SW480 (cell line): Measurements from ENCODE around the gene C1orf21.
"Not testable (repeated sequence)": the region's sequence is repeated elsewhere in the genome, so short reads cannot be mapped to it uniquely, and the experiment has no call there.

Source experiments
- DNase-seq: peaks from one replicate; pipeline ENCODE4 v3.0.0-alpha.2; 2016; ENCODE audit warnings: low spot score

The C1orf21 gene, protein sequence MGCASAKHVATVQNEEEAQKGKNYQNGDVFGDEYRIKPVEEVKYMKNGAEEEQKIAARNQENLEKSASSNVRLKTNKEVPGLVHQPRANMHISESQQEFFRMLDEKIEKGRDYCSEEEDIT

DNA sequence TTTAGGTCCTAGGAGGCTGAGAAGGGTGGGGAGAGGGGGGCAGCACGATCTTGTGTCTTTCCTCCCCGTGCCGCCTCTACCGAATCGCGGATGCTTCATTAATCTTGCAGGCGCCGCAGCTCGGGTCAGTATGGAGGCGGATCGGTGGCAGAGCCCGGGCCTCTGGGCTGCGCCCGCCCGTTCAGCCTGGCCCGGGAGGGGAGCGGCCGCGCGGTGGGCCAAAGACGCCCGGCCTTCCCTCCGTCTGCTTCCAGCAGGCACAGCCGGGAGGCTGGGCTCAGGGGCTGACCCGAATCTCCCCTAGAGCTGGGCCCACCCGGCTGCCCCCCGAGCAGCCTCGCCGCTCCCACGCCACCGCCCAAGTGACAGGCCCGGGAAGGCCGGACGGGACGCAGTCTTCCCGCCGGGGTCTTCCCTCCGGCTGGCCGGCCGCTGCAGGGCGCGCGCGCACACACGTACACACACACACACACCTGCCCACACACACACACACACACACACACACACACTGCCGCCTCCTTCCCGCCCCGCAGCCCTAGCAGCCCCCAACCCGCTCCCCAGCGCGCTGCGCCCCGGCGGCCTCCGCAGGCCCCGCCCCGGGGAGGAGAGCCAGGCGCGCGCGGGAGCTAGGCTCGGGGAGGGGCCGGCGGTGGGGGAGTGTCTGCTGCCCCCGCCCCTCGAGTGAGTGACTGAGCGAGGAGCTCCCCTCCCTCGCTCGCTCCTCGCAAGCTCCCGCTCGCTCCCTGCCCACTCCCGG lies at the start of gene C1orf21:
TSS of gene C1orf21 (plus strand) at position 718 of the 757 bp plus-strand sequence. CDS start 90,481 bp downstream, outside the sequence.
- DNase-seq: peak; percentile 77

DNA sequence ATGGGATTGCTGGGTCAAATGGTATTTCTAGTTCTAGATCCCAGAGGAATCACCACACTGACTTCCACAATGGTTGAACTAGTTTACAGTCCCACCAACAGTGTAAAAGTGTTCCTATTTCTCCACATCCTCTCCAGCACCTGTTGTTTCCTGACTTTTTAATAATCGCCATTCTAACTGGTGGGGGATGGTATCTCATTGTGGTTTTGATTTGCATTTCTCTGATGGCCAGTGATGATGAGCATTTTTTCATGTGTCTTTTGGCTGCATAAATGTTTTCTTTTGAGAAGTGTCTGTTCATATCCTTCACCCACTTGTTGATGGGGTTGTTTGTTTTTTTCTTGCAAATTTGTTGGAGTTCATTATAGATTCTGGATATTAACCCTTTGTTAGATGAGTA lies 49.0 kb upstream of the C1orf21 start:
- not testable (repeated sequence) for DNase-seq

DNA sequence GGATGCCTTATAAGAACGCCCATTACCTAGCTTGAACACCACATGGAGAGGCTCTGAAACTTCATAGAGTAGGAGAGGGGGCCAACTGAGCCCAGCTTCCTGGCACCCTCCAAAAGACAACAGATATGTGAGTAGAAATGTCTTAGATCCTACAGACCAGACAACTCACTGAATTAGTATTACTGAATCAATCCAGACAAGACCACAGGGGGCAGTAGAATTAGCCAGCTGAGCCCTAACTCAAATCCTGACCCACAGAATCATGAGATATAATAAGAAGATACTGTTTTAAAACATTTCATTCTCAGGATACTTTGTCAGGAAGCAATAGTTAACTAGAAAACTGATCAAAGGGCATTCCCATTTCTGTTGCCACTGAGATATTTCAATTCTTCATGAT lies 45.8 kb upstream of the C1orf21 start:
- DNase-seq: peak; percentile 5

DNA sequence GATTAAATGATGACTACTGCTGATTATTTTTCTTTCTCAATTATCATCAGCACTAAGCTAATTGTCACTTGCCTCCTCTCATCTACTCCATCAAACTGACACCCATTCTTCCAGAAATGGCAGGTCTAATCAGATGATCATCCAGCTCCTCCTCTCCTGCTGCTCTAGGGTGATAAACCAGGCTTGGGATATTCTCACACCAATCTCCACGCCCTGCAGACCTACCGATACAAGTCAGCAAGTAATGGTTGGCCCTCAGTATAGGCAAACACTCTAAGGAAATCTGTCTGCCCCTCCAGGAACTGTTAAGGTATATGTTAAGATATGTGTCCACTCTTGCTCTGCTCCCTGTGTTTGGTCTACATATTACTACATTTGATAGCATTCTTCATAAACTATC lies 36.3 kb upstream of the C1orf21 start:
- DNase-seq: no peak

DNA sequence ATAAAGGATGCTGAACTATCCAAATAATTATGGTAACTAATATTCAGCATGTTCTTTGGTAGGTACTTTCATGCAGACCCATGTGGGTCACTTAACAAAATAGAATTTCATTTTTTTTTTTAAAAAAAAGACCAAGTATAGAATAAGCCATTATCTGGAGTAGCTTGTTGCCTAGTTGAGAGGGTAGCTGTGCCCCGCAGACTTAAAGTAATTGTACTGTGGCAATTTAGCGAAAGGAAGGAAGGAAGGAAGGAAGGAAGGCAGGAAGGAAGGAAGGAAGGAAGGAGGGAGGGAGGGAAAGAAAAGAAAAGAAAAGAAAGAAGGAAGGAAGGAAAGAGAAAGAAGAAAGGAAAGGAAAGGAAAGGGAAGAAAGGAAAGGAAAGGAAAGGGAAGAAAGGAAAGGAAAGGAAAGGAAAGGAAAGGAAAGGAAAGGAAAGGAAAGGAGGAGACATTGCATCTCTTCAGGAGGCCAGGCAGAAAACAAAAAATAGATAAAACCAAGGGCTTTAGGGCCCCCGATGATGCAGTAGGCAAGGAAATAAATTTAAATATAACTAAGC lies 35.3 kb upstream of the C1orf21 start:
- DNase-seq: no peak

DNA sequence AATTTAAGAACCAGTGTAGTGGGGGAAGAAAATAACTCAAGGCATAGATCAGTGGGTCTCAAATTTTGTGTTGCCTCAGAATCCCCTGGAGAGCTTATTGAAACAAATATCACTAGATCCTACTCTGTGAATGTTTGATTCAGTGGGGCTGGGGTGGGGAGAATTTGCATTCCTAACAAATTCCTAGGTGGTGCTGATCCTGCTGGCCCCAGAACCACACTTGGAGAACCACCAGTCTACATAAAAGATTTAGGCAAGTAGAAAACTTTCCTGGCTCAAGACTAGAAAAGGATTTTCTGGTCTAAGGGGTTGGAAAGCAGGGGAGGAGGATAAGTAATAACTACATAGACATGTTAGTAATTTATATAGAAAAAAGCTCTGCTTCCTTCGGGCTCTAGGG lies 34.1 kb upstream of the C1orf21 start:
- no peak for DNase-seq

DNA sequence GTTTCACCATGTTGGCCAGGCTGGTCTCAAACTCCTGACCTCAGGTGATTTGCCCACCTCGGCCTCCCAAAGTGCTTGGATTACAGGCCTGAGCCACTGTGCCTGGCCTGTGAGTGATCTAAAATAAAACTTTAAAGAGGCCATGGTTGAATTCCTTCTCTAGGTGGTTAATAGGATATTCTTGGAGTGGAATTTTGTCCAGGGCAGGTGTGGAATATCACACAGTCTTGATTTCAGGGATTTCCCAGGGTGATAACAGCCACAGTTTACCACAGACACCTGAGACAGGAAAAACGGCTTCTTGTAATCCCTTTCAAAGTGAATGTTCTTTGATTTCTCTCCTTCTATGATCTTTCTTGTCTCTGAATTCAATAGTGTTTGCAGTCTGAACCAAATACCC lies 32.1 kb upstream of the C1orf21 start:
- DNase-seq: no peak

DNA sequence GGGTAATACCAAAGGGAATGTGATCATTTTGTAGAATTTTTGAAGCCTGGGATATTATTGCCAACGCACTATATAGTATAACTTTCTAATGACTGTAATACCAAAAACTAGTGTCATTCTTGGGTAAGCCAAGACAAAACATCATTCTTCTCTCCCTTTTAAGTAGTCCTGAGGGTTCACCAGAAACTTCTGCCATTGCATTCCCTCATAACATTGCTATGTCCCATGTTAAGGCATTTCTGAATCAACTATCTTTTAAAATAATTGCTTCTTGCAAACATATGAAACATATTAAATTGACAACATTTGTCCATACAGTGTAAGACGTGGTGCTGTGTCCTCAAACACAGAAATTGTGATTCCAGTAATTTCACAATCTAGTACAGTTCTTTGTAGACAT lies 29.9 kb upstream of the C1orf21 start:
- no peak for DNase-seq

DNA sequence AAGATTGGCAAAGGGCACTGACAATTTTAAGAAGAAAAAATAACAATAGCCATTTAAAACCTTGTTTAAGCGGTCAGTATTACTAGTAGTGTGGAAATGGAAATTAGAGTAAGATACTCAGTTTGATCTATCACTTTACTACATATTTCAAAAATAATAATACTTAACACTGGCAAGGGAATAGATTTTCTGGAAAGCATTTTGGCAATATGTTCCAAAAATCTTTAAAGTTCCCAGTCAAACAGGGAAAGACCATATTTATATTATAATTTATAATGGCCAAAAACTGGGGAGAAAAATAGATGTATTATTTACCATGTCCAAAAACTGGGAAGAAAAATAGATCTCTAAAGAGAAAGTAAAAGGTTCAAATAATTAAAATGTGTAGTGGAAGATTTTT lies 28.6 kb upstream of the C1orf21 start:
- DNase-seq: no peak

DNA sequence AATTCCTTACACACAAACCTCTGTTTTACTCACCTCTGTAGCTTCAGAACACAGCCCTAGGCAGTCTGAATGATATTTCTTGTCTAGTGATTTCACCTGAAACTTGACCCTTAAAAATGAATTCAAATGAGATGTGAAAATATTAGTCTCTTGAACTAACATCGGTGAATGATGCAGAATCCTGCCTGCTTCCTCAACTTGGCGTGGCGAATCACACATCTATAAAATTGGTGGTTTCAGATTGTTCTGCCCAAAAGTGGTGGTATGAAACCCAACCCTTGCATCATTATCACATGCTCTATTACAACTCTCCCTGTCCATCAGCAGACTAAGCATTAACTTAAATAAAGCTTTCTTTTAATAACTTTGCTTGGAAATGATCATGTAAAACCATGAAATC lies 26.9 kb upstream of the C1orf21 start:
- DNase-seq: no peak

DNA sequence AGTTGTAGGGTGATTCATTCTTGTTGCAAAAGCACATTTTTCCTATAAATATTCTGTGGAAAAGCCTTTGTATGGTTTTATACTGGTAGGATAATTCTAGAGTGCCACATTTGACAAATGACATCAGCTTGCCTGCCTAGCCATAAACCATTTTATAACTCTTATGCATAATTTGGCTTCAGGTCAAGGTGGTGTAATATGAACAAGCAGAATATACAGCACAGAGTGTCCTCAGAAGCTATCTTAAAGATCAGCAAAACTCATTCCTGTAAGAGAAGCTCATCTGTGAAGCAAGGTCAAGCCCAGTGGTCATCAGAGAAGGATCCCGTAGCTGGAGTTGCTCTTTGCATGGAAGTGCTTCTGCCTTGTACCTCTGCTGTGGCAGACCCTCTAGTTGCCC lies 24.0 kb upstream of the C1orf21 start:
- no peak for DNase-seq

DNA sequence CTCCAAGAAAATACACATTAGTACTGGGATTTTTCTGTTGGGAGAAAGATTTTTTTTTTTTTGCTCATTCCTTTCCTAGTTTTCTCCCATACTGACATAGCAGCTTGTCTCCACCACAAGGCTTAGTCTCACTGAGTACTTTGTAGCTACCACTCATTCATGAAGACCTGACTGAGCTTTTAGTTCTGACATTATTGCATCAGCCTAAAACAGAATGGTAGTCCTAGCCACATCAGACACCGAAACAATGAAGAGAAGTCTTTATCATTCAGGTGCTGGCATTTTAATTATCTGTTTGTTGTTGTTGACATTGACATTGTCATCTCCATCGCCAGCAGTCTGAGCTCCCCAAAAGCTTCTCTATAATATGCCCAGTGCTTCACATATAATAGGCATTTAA lies 21.1 kb upstream of the C1orf21 start:
- DNase-seq: peak; percentile 33

DNA sequence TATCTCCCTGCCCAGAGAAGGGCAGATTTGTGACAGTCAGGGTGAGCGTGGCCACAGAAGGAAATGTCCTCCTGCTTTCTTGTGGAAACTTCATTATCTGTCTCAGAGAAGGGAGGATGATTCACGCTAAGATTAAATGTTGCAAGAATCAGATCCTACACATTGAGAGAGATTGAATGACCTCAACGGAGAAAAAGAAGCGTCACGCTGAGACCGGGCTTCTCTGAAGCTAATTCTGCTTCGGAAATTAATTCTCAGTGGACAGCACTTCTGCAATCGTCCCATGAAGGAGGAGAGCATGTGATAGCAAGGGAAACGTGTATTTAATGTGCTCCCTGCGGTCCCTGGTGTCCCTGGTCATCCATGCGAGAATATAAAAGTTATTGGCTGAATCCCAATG lies 19.8 kb upstream of the C1orf21 start:
- DNase-seq: no peak

DNA sequence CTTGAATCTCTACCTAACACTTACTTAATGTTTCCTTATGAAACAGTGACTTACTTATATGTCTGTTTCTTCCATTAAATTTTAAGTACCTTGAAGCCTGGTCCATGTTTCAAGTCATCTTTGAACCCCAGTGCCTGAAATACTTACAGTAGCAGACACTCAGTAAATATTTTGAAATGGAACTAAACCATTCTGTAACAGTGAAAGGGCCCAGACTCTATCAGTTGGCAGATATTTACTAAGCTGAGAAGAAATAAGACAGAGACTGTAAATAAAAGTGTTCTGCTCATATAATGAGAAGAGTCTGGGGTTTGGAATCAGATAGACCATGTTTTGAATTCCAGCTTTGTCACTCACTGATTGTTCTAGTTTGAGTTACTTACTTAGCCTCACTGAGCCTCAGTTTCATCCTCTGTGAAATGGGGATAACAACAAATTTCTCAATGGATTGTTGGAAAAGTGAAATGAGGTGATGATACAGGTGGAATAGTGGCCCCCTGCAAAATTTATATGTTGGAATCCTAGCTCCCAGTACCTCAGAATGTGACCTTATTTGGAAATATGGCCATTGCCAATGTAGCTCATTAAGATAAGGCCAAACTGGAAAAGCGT lies 19.3 kb upstream of the C1orf21 start:
- DNase-seq: no peak

DNA sequence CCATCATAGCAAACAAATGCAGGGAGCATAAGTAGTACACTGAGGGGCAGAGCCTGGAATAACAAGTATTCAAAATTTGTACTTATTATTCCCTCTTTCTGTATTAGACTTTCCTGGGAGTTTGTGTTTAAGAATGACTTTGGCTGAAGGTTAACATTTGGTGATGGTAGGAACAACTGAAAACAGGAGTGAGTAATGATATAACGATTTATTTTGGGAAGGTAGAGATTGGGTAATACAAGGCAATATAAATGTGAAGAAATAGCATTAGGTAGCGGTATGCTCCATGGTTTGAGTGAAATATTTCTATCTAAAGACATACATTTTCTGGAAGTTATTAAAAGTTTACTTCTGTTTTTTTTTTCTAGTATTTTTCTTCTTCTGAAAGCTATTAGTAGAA lies 18.5 kb upstream of the C1orf21 start:
- no peak for DNase-seq

DNA sequence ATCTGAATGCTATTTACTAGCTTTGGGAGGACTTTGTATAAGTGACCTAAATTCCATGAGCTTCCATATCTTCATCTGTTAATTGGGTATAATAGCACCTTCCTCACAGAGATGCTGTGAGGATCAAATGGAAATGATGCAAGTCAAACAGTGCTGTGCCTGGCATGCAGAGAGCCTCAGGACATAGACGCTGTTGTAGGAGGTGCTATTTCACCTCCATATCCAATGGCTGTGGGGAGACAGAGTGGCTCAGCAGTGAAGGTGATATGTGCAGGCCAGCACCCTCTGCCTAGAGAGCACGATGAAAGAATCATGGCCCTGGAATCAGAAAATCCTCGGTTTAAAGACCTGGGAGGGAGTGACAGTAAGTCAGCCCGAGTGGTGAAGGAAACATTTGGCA lies 16.0 kb upstream of the C1orf21 start:
- no peak for DNase-seq

DNA sequence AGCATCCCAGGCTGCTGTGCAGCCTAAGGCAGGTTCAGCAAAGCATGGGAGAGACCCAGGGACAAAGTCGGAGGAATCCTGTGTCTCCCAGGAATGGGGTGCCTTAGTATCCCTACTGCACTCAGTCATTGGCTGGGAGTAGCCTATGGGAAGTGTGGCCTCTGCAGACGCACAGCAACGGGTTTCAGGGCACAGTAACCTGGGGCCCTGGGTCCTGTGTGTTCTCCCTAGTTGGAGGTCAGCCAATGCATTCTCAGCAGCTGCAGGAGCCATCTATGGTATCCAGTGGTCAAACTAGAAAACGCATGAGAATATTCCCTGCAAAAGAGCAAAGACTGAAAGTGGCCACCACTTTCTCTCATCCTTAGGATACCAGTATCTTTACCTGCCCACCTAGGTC lies 13.7 kb upstream of the C1orf21 start:
- no peak for DNase-seq

DNA sequence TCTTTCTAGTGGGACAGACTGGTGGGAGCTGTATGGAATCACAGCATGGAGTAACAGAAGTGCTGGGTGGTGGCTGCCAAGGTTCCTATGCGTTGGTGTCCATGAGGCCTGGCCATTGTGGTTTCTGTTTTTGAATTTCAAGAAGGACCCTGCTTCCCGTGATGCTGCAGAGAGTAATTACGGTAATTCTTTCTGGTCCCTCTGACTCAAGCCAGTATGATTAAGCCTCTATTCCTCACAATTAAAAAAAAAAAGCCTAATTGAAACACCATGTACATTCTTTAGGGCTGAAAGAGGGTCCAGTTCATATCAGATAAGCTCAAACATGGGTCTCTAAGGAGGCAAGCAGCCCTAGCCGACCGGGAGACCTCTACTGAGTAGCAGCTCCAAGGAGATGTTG lies 10.5 kb upstream of the C1orf21 start:
- no peak for DNase-seq

DNA sequence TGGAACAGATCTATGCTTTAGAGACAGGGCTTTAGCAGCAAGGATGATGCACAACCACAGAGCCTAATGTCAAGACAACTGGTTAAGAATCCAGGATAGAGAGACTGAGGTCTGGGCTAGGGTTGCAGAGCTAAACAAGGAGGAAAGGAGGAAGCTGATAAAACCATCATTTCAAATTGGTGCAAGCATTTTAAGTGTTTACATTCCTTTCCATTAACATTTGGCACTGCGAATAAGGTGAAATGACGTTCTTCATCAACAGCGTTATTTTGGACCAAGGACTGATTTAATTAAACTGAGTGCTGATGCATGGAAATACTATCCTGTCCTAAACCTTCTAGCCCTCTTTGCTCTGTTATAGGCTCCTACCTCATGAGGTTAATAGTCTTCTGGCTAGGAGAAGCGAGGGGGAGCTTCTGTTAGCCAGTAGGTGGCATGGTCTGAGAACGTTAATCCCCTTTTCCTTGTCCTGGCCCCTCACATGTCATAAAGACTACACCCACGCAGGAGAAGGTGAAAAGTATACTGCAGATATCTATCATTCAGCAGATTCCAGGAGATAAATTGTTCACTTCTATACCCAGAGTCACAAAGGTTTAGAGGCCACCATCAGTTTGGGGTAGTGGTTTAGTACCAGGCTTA lies 7.6 kb upstream of the C1orf21 start:
- DNase-seq: peak; percentile 13

DNA sequence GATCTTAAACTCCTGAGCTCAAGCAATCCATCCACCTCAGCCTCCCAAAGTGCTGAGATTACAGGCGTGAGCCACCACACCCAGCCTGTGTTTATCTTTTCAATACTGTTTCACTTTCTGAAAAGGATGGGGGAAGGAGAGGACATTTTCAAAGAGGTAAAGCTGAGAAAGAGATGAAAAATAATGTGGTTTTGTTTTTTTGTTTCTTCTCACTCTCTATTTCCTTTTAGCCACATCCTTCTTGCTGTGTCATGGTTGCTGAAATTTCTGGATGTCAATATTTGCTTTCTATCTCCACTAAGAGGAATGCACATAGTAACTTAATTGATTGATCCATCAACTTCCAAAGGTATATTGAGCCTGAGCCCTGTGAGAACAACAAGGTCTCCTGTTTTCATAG lies 6.4 kb upstream of the C1orf21 start:
- DNase-seq: no peak

DNA sequence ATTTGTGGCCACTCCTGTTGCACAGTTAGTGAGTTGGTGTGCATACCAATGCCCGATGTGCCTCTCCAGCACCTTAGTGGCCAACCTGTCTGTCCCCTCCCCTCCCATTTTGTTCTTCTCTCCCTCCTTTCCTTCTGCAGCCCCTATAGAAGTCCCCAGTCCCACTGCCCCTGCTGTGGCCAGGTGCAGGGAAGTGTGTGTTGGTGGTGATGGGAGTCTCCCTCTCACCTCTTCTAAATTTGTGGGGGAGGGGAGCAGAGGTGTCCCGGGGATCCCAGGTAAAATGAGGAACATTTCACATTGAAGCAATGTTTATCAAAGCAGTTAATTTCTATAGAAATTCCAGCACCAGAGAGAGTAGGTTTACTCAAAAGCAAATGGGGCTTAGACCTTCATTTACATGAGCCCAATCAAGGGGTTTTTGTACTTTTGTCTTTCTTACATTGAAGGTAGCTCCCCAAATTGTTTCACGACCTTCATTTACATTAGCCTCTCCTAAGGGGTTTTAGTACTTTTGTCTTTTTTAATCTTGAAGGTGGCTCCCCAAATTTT lies 3.0 kb upstream of the C1orf21 start:
- DNase-seq: no peak

DNA sequence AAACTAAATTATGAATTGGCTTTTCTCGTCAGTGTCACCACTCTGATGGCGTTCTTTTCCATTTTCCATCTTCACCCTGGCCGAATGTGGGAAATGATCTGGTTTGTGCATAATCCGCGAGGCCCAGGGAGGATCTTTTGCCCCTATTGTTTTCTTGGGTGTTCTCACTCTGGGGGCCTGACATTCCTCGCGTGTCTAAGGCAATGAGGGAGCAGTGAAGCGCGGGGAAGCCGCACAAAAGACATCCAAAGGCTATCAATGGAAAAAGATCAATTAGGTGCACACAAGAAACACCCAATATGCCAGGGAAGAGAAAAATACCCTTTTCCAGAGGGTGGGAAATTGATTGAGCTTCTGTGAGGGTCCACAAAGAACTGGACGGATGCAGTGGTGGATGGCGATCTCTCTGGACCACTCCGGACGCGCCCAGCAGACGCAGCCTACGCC lies 941 bp upstream of the C1orf21 start:
- DNase-seq: no peak
